Colonic mucosa (tissue), 4 donors: Measurements from ENCODE around the gene NDUFS8. TPM values are rescaled to one million over a fixed set of nuclear protein-coding genes. Genes with fewer than 3 reads are reported as not detected.

Experiments used
- DNase-seq: peaks from one replicate; pipeline ENCODE4 v3.0.0-alpha.2; 2020
- H3K27ac ChIP-seq: fragments of 200-600 bp; one replicate; pipeline ENCODE4 v1.8.0; 2021
- H3K27me3 ChIP-seq: fragments of 200-600 bp; one replicate; pipeline ENCODE4 v1.8.0; 2021
- H3K36me3 ChIP-seq: fragments of 200-600 bp; one replicate; pipeline ENCODE4 v1.8.0; 2021
- H3K4me1 ChIP-seq: fragments of 200-600 bp; one replicate; pipeline ENCODE4 v1.8.0; 2021; ENCODE audit warnings: mild to moderate bottlenecking
- H3K4me3 ChIP-seq: fragments of 200-600 bp; one replicate; pipeline ENCODE4 v1.8.0; 2021
- H3K9ac ChIP-seq, 2 donors: one replicate each; pipeline ENCODE4 v1.7.0; 2013; ENCODE audit warnings: control low read depth in 2 of 2, low read depth in 2 of 2, low read length in 2 of 2
- H3K9me3 ChIP-seq: fragments of 200-600 bp; one replicate; pipeline ENCODE4 v1.8.0; 2021
- intact Hi-C: fragments of 100-400 bp; cut with DNase I; formaldehyde crosslinking; loops from one replicate; pipeline ENCODE4 v1.14.1; 2022
- microRNA-seq: library from miRNA; unstranded; fragments of <30 nt; microRNA quantifications from one replicate; pipeline ENCODE4, GENCODE V29; 2019
- total RNA-seq, 2 donors: library from RNA; stranded (reverse); fragmentation: NEBNext Ultra II Directional in 1 of 2; extraction: Animal tissue kit (Norgen Biotek cat#: 25700) in 1 of 2; gene quantifications; one replicate each; pipeline ENCODE4 v1.2.1, GENCODE V29; 2021
- TF ChIP-seq, protein P1 (sequence below): fragments of 200-600 bp; IDR thresholded peaks from one replicate; pipeline ENCODE4 v1.8.0; 2022; ENCODE audit warnings: antibody characterized with exemption, mild to moderate bottlenecking
- donor health status: healthy.
- donor health status: DM: no; HTN: no; CAD: no.
- donor health status: DM: no; HTN: no; CAD: no.

NDUFS8 gene
- total RNA-seq, 2 donors from 2014 or later = 149 to 247 TPM

DNA sequence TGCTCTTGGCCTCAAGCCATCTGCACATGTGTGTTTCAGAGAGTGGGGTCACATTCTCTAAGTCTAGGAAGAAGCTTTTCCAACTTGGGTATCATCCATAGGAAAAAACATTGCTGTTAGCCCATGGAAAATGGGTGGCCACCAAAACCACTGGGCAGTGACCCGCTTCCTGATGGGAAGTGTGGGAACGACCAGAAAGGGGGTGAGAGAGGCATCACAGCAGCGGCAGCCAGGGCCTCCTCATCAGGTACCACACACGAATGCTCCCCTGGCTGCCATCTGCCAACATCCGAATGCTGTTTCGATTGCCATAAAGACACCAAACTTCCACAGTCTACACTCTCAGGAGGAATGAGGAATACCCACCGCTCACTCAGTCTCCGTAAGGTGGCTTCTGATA, 50.4 kb downstream of the NDUFS8 start:
- intact Hi-C loops = loop anchor here (10.0 kb wide), 1 partner anchor 124 kb away; no protein-coding TSS in a partner anchor
- Histone ChIP-seq H3K27ac (no peak overlapping the region), H3K4me1 (no peaks in the 10 kb centered on the region), H3K36me3 (no peaks in the 10 kb centered on the region), H3K4me3 (no peak overlapping the region), H3K9me3 (no peaks in the 10 kb centered on the region), H3K9ac (no peak overlapping the region), H3K27me3 (no peaks in the 10 kb centered on the region)
- TF ChIP-seq, protein P1, sequence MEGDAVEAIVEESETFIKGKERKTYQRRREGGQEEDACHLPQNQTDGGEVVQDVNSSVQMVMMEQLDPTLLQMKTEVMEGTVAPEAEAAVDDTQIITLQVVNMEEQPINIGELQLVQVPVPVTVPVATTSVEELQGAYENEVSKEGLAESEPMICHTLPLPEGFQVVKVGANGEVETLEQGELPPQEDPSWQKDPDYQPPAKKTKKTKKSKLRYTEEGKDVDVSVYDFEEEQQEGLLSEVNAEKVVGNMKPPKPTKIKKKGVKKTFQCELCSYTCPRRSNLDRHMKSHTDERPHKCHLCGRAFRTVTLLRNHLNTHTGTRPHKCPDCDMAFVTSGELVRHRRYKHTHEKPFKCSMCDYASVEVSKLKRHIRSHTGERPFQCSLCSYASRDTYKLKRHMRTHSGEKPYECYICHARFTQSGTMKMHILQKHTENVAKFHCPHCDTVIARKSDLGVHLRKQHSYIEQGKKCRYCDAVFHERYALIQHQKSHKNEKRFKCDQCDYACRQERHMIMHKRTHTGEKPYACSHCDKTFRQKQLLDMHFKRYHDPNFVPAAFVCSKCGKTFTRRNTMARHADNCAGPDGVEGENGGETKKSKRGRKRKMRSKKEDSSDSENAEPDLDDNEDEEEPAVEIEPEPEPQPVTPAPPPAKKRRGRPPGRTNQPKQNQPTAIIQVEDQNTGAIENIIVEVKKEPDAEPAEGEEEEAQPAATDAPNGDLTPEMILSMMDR = no peak
- no peak for DNase-seq

GRCh38 chr11:68081691-68082090, 51.2 kb downstream of the NDUFS8 start:
- H3K4me3 ChIP-seq = no peak overlapping the region
- no peak overlapping the region for H3K9ac ChIP-seq
- no peaks in the 10 kb centered on the region for H3K27me3 ChIP-seq
- DNase-seq = no peak
- no peak overlapping the region for H3K27ac ChIP-seq
- H3K9me3 ChIP-seq = no peaks in the 10 kb centered on the region
- H3K36me3 ChIP-seq = no peaks in the 10 kb centered on the region
- no peaks in the 10 kb centered on the region for H3K4me1 ChIP-seq
- TF ChIP-seq, protein P1 = no peak
- intact Hi-C loops = loop anchor here (10.0 kb wide), 1 partner anchor 123 kb away; no protein-coding TSS in a partner anchor

- Histone ChIP-seq H3K27me3 (no peaks in the 10 kb centered on the region), H3K4me1 (no peaks in the 10 kb centered on the region), H3K4me3 (no peak overlapping the region), H3K9ac (no peak overlapping the region), H3K9me3 (no peaks in the 10 kb centered on the region), H3K27ac (no peak overlapping the region), H3K36me3 (no peaks in the 10 kb centered on the region)
- TF ChIP-seq, protein P1 = no peak
- no peak for DNase-seq
- intact Hi-C loops = loop anchor here (10.0 kb wide), 1 partner anchor 122 kb away; no protein-coding TSS in a partner anchor
Observed at GRCh38 chr11:68082481-68082880, 52.0 kb downstream of the NDUFS8 start.

DNA sequence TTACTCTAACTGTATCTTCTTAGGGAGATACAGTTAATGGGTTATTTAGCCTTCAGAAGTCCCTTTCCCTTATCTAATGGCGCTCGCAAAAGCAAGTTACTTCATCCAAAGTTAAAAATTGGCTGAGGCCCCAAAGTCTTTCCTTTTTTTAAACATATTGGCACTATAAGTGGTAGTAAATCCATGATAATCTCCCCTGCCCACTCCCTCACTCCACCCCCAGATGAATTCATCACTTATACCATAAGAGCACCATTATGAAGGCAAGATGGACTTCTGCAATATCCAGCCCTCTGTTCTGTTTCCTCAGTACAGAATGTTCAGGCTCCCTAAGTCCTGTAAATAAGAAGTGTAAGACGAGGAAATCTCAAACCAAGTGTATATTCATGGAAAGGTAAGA, 53.0 kb downstream of the NDUFS8 start:
- H3K36me3 ChIP-seq = no peaks in the 10 kb centered on the region
- H3K9me3 ChIP-seq = no peaks in the 10 kb centered on the region
- H3K4me1 ChIP-seq = no peaks in the 10 kb centered on the region
- H3K27me3 ChIP-seq = no peaks in the 10 kb centered on the region
- TF ChIP-seq, protein P1 = no peak
- intact Hi-C loops = loop anchor here (10.0 kb wide), 1 partner anchor 121 kb away; no protein-coding TSS in a partner anchor
- H3K9ac ChIP-seq = no peak overlapping the region
- H3K27ac ChIP-seq = no peak overlapping the region
- DNase-seq = no peak
- no peak overlapping the region for H3K4me3 ChIP-seq

Small RNA genes lying within 50 kb of the gene (microRNA-seq; reads per million reads assigned to microRNA genes)
- gene MIR4691 (not detected), gene MIR6753 (not detected), gene MIR7113 (2.8 reads per million)

Other genes starting within 250 kb of the NDUFS8 start
- gene UNC93B1, start 26.6 kb upstream of the NDUFS8 start, total RNA-seq = 10 to 100 TPM; 46.3 to 55.4 TPM
- gene ALDH3B1, start 20.4 kb upstream of the NDUFS8 start, total RNA-seq = 10 to 100 TPM; 17.7 to 18.8 TPM
- 100 to 1,000 TPM; 133 to 246 TPM for gene TCIRG1, start 8.3 kb downstream of the NDUFS8 start, total RNA-seq
- gene CHKA, start 90.7 kb downstream of the NDUFS8 start, total RNA-seq = 10 to 100 TPM; 50.1 to 83.7 TPM
- 10 to 100 TPM; 42.6 to 59.1 TPM for gene KMT5B, start 182.6 kb downstream of the NDUFS8 start, total RNA-seq
- gene C11orf24, start 241.3 kb downstream of the NDUFS8 start, total RNA-seq = 10 to 100 TPM; 55.3 to 66.6 TPM